LoVo (cell line): Measurements from ENCODE around the gene DLG2.

Experiments
- DNase-seq: peaks from one replicate; pipeline ENCODE4 v3.0.0-alpha.2; 2016; ENCODE audit warnings: low spot score

DLG2 gene

GRCh38 chr11:84255483-84255882 is 1371.7 kb downstream of the DLG2 start:
- DNase-seq: no peak

- DNase-seq: no peak
Observed at GRCh38 chr11:84250834-84251613, 1376.1 kb downstream of the DLG2 start.

GRCh38 chr11:84249344-84250135 is 1377.6 kb downstream of the DLG2 start:
- DNase-seq: no peak

- no peak for DNase-seq
Observed at GRCh38 chr11:84247926-84248325, 1379.2 kb downstream of the DLG2 start.

GRCh38 chr11:84247129-84247528 is 1380.0 kb downstream of the DLG2 start:
- DNase-seq: no peak

- DNase-seq: no peak
Observed at GRCh38 chr11:84243629-84244263, 1383.4 kb downstream of the DLG2 start.

- DNase-seq: no peak
Observed at GRCh38 chr11:84241343-84242131, 1385.6 kb downstream of the DLG2 start.

GRCh38 chr11:84240847-84241246 is 1386.3 kb downstream of the DLG2 start:
- no peak for DNase-seq

GRCh38 chr11:84236436-84236835 is 1390.7 kb downstream of the DLG2 start:
- no peak for DNase-seq

GRCh38 chr11:84234462-84235202 is 1392.5 kb downstream of the DLG2 start:
- DNase-seq: no peak

GRCh38 chr11:84234011-84234410 is 1393.1 kb downstream of the DLG2 start:
- DNase-seq: no peak

GRCh38 chr11:84232511-84232910 is 1394.6 kb downstream of the DLG2 start:
- DNase-seq: no peak

GRCh38 chr11:84230402-84230801 is 1396.7 kb downstream of the DLG2 start:
- no peak for DNase-seq

GRCh38 chr11:84227970-84228665 is 1399.0 kb downstream of the DLG2 start:
- no peak for DNase-seq

- DNase-seq: no peak
Observed at GRCh38 chr11:84224042-84224441, 1403.1 kb downstream of the DLG2 start.

- DNase-seq: no peak
Observed at GRCh38 chr11:84218318-84218717, 1408.8 kb downstream of the DLG2 start.

GRCh38 chr11:84215672-84216071 is 1411.5 kb downstream of the DLG2 start:
- DNase-seq: no peak

GRCh38 chr11:84214557-84214956 is 1412.6 kb downstream of the DLG2 start:
- no peak for DNase-seq

GRCh38 chr11:84212468-84213390 is 1414.4 kb downstream of the DLG2 start:
- DNase-seq: peak; percentile 44

GRCh38 chr11:84211896-84212295 is 1415.2 kb downstream of the DLG2 start:
- no peak for DNase-seq
